Vagina (tissue), 2 donors: ENCODE results near the gene WDR4.
"Not testable (repeated sequence)": the region's sequence is repeated elsewhere in the genome, so short reads cannot be mapped to it uniquely, and the experiment has no call there.

Source experiments
- POLR2AphosphoS5 ChIP-seq, 2 donors: sonication (generic); formaldehyde crosslinking; IDR thresholded peaks; one replicate each; pipeline ENCODE4 v1.9.0; 2017; ENCODE audit warnings: antibody characterized with exemption in 2 of 2, mild to moderate bottlenecking in 2 of 2, low read depth in 1 of 2; ENCODE audit not compliant: insufficient read depth in 1 of 2
- TF ChIP-seq, protein P1 (sequence below), 3 experiments: fragments of 450-650 bp in 2 of 3; fragments of 200-600 bp in 1 of 3; sonication (generic) in 1 of 3; IDR thresholded peaks; one replicate each; pipeline ENCODE4 v1.5.1; 2017 to 2019; ENCODE audit warnings: antibody characterized with exemption in 3 of 3, mild to moderate bottlenecking in 2 of 3, moderate library complexity in 2 of 3

DNA sequence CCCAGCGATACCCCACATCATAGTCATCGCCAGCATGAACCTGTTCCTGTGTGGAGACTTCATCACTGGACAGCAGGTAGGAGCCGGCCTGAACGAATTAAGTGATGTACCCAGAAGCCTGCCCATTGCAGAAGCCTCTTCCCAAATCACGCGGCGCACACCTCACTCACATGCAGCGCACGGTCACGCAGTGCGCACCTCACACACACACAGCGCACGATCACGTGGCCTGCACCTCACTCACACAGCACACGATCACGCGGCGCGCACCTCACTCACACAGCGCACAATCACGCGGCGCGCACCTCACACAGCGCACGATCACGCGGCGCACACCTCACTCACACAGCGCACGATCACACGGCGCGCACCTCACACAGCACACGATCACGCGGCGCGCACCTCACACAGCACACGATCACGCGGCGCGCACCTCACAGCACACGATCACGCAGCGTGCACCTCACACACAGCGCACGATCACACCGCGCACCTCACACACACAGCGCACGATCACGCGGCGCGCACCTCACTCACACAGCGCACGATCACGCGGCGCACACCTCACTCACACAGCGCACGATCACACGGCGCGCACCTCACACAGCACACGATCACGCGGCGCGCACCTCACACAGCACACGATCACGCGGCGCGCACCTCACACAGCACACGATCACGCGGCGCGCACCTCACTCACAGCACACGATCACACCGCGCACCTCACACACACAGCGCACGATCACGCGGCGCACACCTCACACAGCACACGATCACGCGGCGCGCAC is 31.0 kb downstream of the WDR4 start:
- TF ChIP-seq POLR2AphosphoS5 (IDR thresholded peaks at IDR 0.05; ENCODE audit: insufficient read depth in 1 of 2, low read depth in 1 of 2) = not testable (repeated sequence)
- TF ChIP-seq, protein P1, sequence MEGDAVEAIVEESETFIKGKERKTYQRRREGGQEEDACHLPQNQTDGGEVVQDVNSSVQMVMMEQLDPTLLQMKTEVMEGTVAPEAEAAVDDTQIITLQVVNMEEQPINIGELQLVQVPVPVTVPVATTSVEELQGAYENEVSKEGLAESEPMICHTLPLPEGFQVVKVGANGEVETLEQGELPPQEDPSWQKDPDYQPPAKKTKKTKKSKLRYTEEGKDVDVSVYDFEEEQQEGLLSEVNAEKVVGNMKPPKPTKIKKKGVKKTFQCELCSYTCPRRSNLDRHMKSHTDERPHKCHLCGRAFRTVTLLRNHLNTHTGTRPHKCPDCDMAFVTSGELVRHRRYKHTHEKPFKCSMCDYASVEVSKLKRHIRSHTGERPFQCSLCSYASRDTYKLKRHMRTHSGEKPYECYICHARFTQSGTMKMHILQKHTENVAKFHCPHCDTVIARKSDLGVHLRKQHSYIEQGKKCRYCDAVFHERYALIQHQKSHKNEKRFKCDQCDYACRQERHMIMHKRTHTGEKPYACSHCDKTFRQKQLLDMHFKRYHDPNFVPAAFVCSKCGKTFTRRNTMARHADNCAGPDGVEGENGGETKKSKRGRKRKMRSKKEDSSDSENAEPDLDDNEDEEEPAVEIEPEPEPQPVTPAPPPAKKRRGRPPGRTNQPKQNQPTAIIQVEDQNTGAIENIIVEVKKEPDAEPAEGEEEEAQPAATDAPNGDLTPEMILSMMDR (IDR thresholded peaks at IDR 0.05) = not testable (repeated sequence)
